Naive thymus-derived CD8-positive, alpha-beta T cell (primary cell): ENCODE data around the gene GSTM2. TPM values are rescaled to one million over a fixed set of nuclear protein-coding genes. Genes with fewer than 3 reads are reported as not detected.

Experiments
- ATAC-seq, 2 donors: fragments of 150-1000 bp; cut with Tn5 transposase in 1 of 2; sonication (Bioruptor Pico), chemical (Tn5 transposase) in 1 of 2; 1 replicate in 1 of 2; 2 replicates in 1 of 2; pipeline ENCODE4 v1.10.0; 2021; ENCODE audit warnings: mild to moderate bottlenecking in 2 of 2, moderate library complexity in 2 of 2
- POLR2A ChIA-PET: fragments of 350-600 bp; sonication (Branson Sonifier 250); formaldehyde crosslinking; loops from one replicate; lab custom pipeline; 2021; ENCODE audit warnings: antibody characterized with exemption; lab: Charles Lee
- DNase-seq, 10 donors: peaks; one replicate each; pipeline versions ENCODE4 v3.0.0 to v3.0.0-alpha.2; 2020 to 2022
- H3K27ac Mint-ChIP-seq, 10 donors: one replicate each; pipeline ENCODE4 v1.8.0; 2020 to 2022; ENCODE audit warnings: mild to moderate bottlenecking in 10 of 10, mixed read lengths in 10 of 10, moderate library complexity in 4 of 10, inconsistent platforms in 1 of 10
- H3K27me3 Mint-ChIP-seq, 5 donors: one replicate each; pipeline ENCODE4 v1.8.0; 2021 to 2022; ENCODE audit warnings: mixed read lengths in 5 of 5
- H3K36me3 Mint-ChIP-seq, 3 donors: one replicate each; pipeline ENCODE4 v1.8.0; 2020 to 2022; ENCODE audit warnings: mixed read lengths in 3 of 3, mild to moderate bottlenecking in 2 of 3, inconsistent platforms in 1 of 3
- H3K4me1 Mint-ChIP-seq, 4 donors: one replicate each; pipeline ENCODE4 v1.8.0; 2021 to 2022; ENCODE audit warnings: mixed read lengths in 4 of 4
- H3K4me3 Mint-ChIP-seq, 10 donors: one replicate each; pipeline ENCODE4 v1.8.0; 2020 to 2022; ENCODE audit warnings: mild to moderate bottlenecking in 10 of 10, mixed read lengths in 10 of 10, moderate library complexity in 6 of 10, inconsistent platforms in 1 of 10
- H3K9me3 Mint-ChIP-seq, 9 donors: one replicate each; pipeline ENCODE4 v1.8.0; 2020 to 2022; ENCODE audit warnings: mixed read lengths in 9 of 9, mild to moderate bottlenecking in 3 of 9, inconsistent platforms in 1 of 9, moderate library complexity in 1 of 9
- polyA plus RNA-seq, 3 donors: library from polyadenylated mRNA; unstranded; fragments of 300-500 nt; fragmentation: Illumina TruSeq; gene quantifications; one replicate each; pipeline ENCODE4 v1.2.3, GENCODE V29; 2021
- total RNA-seq, 8 experiments: library from RNA in 2 of 8; stranded (reverse) in 2 of 8; gene quantifications; one replicate each; pipeline ENCODE4 v1.2.3 and lab custom pipeline; 2021 to 2026

GSTM2 gene
- total and polyA plus RNA-seq, 5 experiments from 2014 or later: 20.8 to 75.9 (median 51.7) TPM

- peak overlapping the region; percentile 80 to 99 (median 98) for H3K27ac Mint-ChIP-seq
- H3K27me3 Mint-ChIP-seq: no peaks in the 10 kb centered on the region
- DNase-seq: no peak
- no peak for ATAC-seq
- no peaks in the 10 kb centered on the region for H3K9me3 Mint-ChIP-seq
- POLR2A ChIA-PET: interaction anchor here (0.7 to 2.7 kb wide), 4 partner anchors 64 to 115 kb away, joined by 3 to 8 read pairs (median 5); partner anchors contain the start of genes AMIGO1 and GNAI3
- H3K36me3 Mint-ChIP-seq: peaks cover 0 to 32% (median 10%) of the 10 kb centered on the region in 3 donors
- H3K4me1 Mint-ChIP-seq: peaks cover 36 to 63% (median 48%) of the 10 kb centered on the region in 4 donors
- H3K4me3 Mint-ChIP-seq: peak overlapping the region; percentile 57 to 99 (median 96)
These were observed 43.5 kb upstream of the GSTM2 start for GRCh38 chr1:109624201-109625010.

GRCh38 chr1:109625176-109625575 lies 42.7 kb upstream of the GSTM2 start:
- POLR2A ChIA-PET: interaction anchor here (0.5 to 2.7 kb wide), 3 partner anchors 65 to 79 kb away, joined by 3 to 7 read pairs (median 3); partner anchors contain the start of gene GNAI3
- no peak for DNase-seq
- Mint-ChIP-seq H3K4me3 (peak overlapping the region in 3 of 10 donors; percentile 6 to 48 (median 27)), H3K27ac (peak overlapping the region in 8 of 10 donors; percentile 48 to 98 (median 82)), H3K9me3 (no peaks in the 10 kb centered on the region), H3K36me3 (peaks cover 0 to 40% (median 10%) of the 10 kb centered on the region in 3 donors), H3K4me1 (peaks cover 33 to 55% (median 46%) of the 10 kb centered on the region in 4 donors), H3K27me3 (no peaks in the 10 kb centered on the region)
- no peak for ATAC-seq

GRCh38 chr1:109625601-109626560 lies 42.0 kb upstream of the GSTM2 start:
- Mint-ChIP-seq H3K27me3 (no peaks in the 10 kb centered on the region), H3K9me3 (no peaks in the 10 kb centered on the region), H3K4me3 (peak overlapping the region in 4 of 10 donors; percentile 6 to 48 (median 32)), H3K27ac (peak overlapping the region; percentile 37 to 88 (median 76)), H3K4me1 (peaks cover 33 to 49% (median 45%) of the 10 kb centered on the region in 4 donors), H3K36me3 (peaks cover 0 to 41% (median 10%) of the 10 kb centered on the region in 3 donors)
- POLR2A ChIA-PET: interaction anchor here (0.5 kb wide), 1 partner anchor 77 kb away, joined by 3 read pairs; the partner anchor contains the start of gene GNAI3
- ATAC-seq (no peak), DNase-seq (no peak)

GRCh38 chr1:109626682-109627408 lies 41.0 kb upstream of the GSTM2 start:
- H3K4me3 Mint-ChIP-seq: no peak overlapping the region
- H3K36me3 Mint-ChIP-seq: peaks cover 0 to 50% (median 10%) of the 10 kb centered on the region in 3 donors
- H3K27me3 Mint-ChIP-seq: no peaks in the 10 kb centered on the region
- H3K4me1 Mint-ChIP-seq: peaks cover 30 to 43% (median 37%) of the 10 kb centered on the region in 4 donors
- peak overlapping the region in 2 of 10 donors; percentile 51 to 63 for H3K27ac Mint-ChIP-seq
- POLR2A ChIA-PET: no interaction called here
- ATAC-seq: no peak
- H3K9me3 Mint-ChIP-seq: no peaks in the 10 kb centered on the region
- DNase-seq: no peak

GRCh38 chr1:109627692-109628399 lies 40.0 kb upstream of the GSTM2 start:
- ATAC-seq (no peak), DNase-seq (no peak)
- Mint-ChIP-seq H3K36me3 (peaks cover 0 to 57% (median 10%) of the 10 kb centered on the region in 3 donors), H3K4me1 (peaks cover 20 to 33% (median 27%) of the 10 kb centered on the region in 4 donors), H3K27ac (peak overlapping the region in 2 of 10 donors; percentile 4 to 63), H3K4me3 (no peak overlapping the region), H3K9me3 (no peaks in the 10 kb centered on the region), H3K27me3 (no peaks in the 10 kb centered on the region)
- POLR2A ChIA-PET: no interaction called here

- Mint-ChIP-seq H3K27me3 (no peaks in the 10 kb centered on the region), H3K9me3 (no peaks in the 10 kb centered on the region), H3K4me1 (peaks cover 14 to 24% (median 18%) of the 10 kb centered on the region in 4 donors), H3K36me3 (peaks cover 0 to 59% (median 10%) of the 10 kb centered on the region in 3 donors), H3K4me3 (no peak overlapping the region), H3K27ac (peak overlapping the region in 2 of 10 donors; percentile 20 to 73)
- no peak for ATAC-seq
- POLR2A ChIA-PET: no interaction called here
- no peak for DNase-seq
These were observed 39.1 kb upstream of the GSTM2 start for GRCh38 chr1:109628540-109629321.

- Mint-ChIP-seq H3K36me3 (peaks cover 0 to 59% (median 10%) of the 10 kb centered on the region in 3 donors), H3K9me3 (no peaks in the 10 kb centered on the region), H3K27ac (peak overlapping the region in 3 of 10 donors; percentile 5 to 73 (median 20)), H3K4me1 (peaks cover 11 to 20% (median 16%) of the 10 kb centered on the region in 4 donors), H3K4me3 (no peak overlapping the region), H3K27me3 (no peaks in the 10 kb centered on the region)
- DNase-seq: no peak
- no peak for ATAC-seq
- POLR2A ChIA-PET: no interaction called here
These were observed 38.4 kb upstream of the GSTM2 start for GRCh38 chr1:109629372-109630030.

- Mint-ChIP-seq H3K27me3 (no peaks in the 10 kb centered on the region), H3K4me3 (no peak overlapping the region), H3K36me3 (peaks cover 0 to 58% (median 10%) of the 10 kb centered on the region in 3 donors), H3K9me3 (no peaks in the 10 kb centered on the region), H3K27ac (peak overlapping the region in 2 of 10 donors; percentile 5 to 86), H3K4me1 (peaks cover 13 to 21% (median 15%) of the 10 kb centered on the region in 4 donors)
- POLR2A ChIA-PET: interaction anchor here (1.0 to 2.3 kb wide), 3 partner anchors 10 to 84 kb away, joined by 3 to 12 read pairs (median 6); partner anchors contain the start of gene GNAI3
- ATAC-seq (peak; percentile 21 to 22), DNase-seq (peak in 6 of 10 donors; percentile 36 to 77 (median 44))
These were observed 37.6 kb upstream of the GSTM2 start for GRCh38 chr1:109630081-109630897.

GRCh38 chr1:109630898-109631512 lies 36.9 kb upstream of the GSTM2 start:
- POLR2A ChIA-PET: interaction anchor here (0.5 to 2.3 kb wide), 5 partner anchors 9 to 1667 kb away, joined by 3 to 12 read pairs (median 5); partner anchors contain the start of gene GNAI3
- H3K4me1 Mint-ChIP-seq: peaks cover 9 to 18% (median 13%) of the 10 kb centered on the region in 4 donors
- H3K27ac Mint-ChIP-seq: peak overlapping the region in 2 of 10 donors; percentile 79 to 88
- no peak for ATAC-seq
- peaks cover 0 to 53% (median 7%) of the 10 kb centered on the region in 3 donors for H3K36me3 Mint-ChIP-seq
- H3K9me3 Mint-ChIP-seq: no peaks in the 10 kb centered on the region
- no peak for DNase-seq
- no peaks in the 10 kb centered on the region for H3K27me3 Mint-ChIP-seq
- no peak overlapping the region for H3K4me3 Mint-ChIP-seq
